GM12892 (cell line): ENCODE measurements around the gene NR3C2.

Experiments
- POLR2A ChIP-seq: IDR thresholded peaks from 2 replicates; pipeline ENCODE4 v1.6.1; 2011; ENCODE audit warnings: low read depth, low read length, control low read depth
- POLR2AphosphoS5 ChIP-seq: IDR thresholded peaks from 2 replicates; pipeline ENCODE4 v1.6.1; 2011; ENCODE audit warnings: low read depth, low read length, control low read depth
- TAF1 ChIP-seq: IDR thresholded peaks from 2 replicates; pipeline ENCODE4 v1.6.1; 2011; ENCODE audit warnings: low read depth, mild to moderate bottlenecking, control low read depth, low read length, borderline replicate concordance

- TF ChIP-seq POLR2A (no peak), POLR2AphosphoS5 (no peak), TAF1 (no peak)
These were observed 341.0 kb downstream of the NR3C2 start for GRCh38 chr4:148101235-148101634.
